ENCODE results near the gene PLOD3. TPM values are rescaled to one million over a fixed set of nuclear protein-coding genes. Genes with fewer than 3 reads are reported as not detected.

The PLOD3 gene
- total and polyA plus RNA-seq, 4 experiments from 2014 or later: 24.6 to 72.4 (median 47.2) TPM

GRCh38 chr7:101243646-101244374 is 26.4 kb upstream of the PLOD3 start:
- H3K4me3 Mint-ChIP-seq: peak overlapping the region; percentile 93 to 99 (median 97)
- ChIA-PET CTCF (ENCODE audit: partially characterized antibody) (interaction anchor here (0.9 to 5.8 kb wide), 27 partner anchors 9 to 354 kb away, joined by 3 to 105 read pairs (median 5); partner anchors contain the start of genes PLOD3, UFSP1 and ZNHIT1), POLR2A (ENCODE audit: partially characterized antibody) (interaction anchor here (0.7 to 4.0 kb wide), 17 partner anchors 9 to 815 kb away, joined by 3 to 102 read pairs (median 6); partner anchors contain the start of genes PLOD3, POP7, SRRT and TRIM56)
- DNase-seq: no peak
- H3K27ac Mint-ChIP-seq: peak overlapping the region; percentile 89 to 99 (median 97)
- H3K4me1 ChIP-seq (ENCODE audit: insufficient read depth, low read length): peaks cover 24% of the 10 kb centered on the region
- no peaks in the 10 kb centered on the region for H3K9me3 Mint-ChIP-seq
- H3K36me3 Mint-ChIP-seq: peaks cover 4 to 28% of the 10 kb centered on the region in 2 donors
- H3K36me3 ChIP-seq (ENCODE audit: insufficient read depth, low read length): peaks cover 19% of the 10 kb centered on the region
- H3K9me3 ChIP-seq (ENCODE audit: control insufficient read depth in 1 of 2, low read length in 2 of 2): no peaks in the 10 kb centered on the region
- intact Hi-C loops (cut with micrococcal nuclease): loop anchor here (1.0 to 2.0 kb wide), 6 partner anchors 8 to 355 kb away; partner anchors contain the start of genes IFT22, UFSP1 and ZNHIT1
- H3K27me3 ChIP-seq (ENCODE audit: insufficient read depth, low read length): no peaks in the 10 kb centered on the region
- H3K4me1 Mint-ChIP-seq: peaks cover 14 to 50% (median 24%) of the 10 kb centered on the region in 4 donors
- no peaks in the 10 kb centered on the region for H3K27me3 Mint-ChIP-seq
- peak overlapping the region; percentile 85 for H3K27ac ChIP-seq (ENCODE audit: low read depth, low read length)
- H3K4me3 ChIP-seq (ENCODE audit: low read length in 2 of 2): peak overlapping the region; percentile 95 to 100

GRCh38 chr7:101241443-101242349 is 24.3 kb upstream of the PLOD3 start:
- Histone ChIP-seq H3K9me3 (ENCODE audit: control insufficient read depth in 1 of 2, low read length in 2 of 2) (no peaks in the 10 kb centered on the region), H3K36me3 (ENCODE audit: insufficient read depth, low read length) (peaks cover 34% of the 10 kb centered on the region), H3K4me3 (ENCODE audit: low read length in 2 of 2) (no peak overlapping the region), H3K27me3 (ENCODE audit: insufficient read depth, low read length) (no peaks in the 10 kb centered on the region), H3K4me1 (ENCODE audit: insufficient read depth, low read length) (peaks cover 24% of the 10 kb centered on the region), H3K27ac (ENCODE audit: low read depth, low read length) (no peak overlapping the region)
- ChIA-PET POLR2A (ENCODE audit: partially characterized antibody) (interaction anchor here (0.7 to 2.4 kb wide), 3 partner anchors 24 to 978 kb away, joined by 4 to 9 read pairs (median 4); partner anchors contain the start of genes PLOD3 and ZNHIT1), CTCF (ENCODE audit: partially characterized antibody) (interaction anchor here (0.8 to 5.8 kb wide), 6 partner anchors 17 to 98 kb away, joined by 3 to 105 read pairs (median 6); partner anchors contain the start of genes PLOD3 and ZNHIT1)
- H3K4me1 Mint-ChIP-seq: peaks cover 10 to 41% (median 20%) of the 10 kb centered on the region in 4 donors
- H3K27me3 Mint-ChIP-seq: no peaks in the 10 kb centered on the region
- DNase-seq: no peak
- intact Hi-C loops (cut with micrococcal nuclease): no loop called here
- H3K27ac Mint-ChIP-seq: peak overlapping the region in 1 of 7 donors; percentile 35
- H3K36me3 Mint-ChIP-seq: peaks cover 4 to 25% of the 10 kb centered on the region in 2 donors
- no peak overlapping the region for H3K4me3 Mint-ChIP-seq
- no peaks in the 10 kb centered on the region for H3K9me3 Mint-ChIP-seq

- Histone ChIP-seq H3K4me3 (ENCODE audit: low read length in 2 of 2) (no peak overlapping the region), H3K9me3 (ENCODE audit: control insufficient read depth in 1 of 2, low read length in 2 of 2) (no peaks in the 10 kb centered on the region), H3K36me3 (ENCODE audit: insufficient read depth, low read length) (peaks cover 34% of the 10 kb centered on the region), H3K27ac (ENCODE audit: low read depth, low read length) (no peak overlapping the region), H3K4me1 (ENCODE audit: insufficient read depth, low read length) (peaks cover 24% of the 10 kb centered on the region), H3K27me3 (ENCODE audit: insufficient read depth, low read length) (no peaks in the 10 kb centered on the region)
- H3K4me3 Mint-ChIP-seq: no peak overlapping the region
- intact Hi-C loops (cut with micrococcal nuclease): no loop called here
- ChIA-PET POLR2A (ENCODE audit: partially characterized antibody) (interaction anchor here (2.4 kb wide), 1 partner anchor 23 kb away, joined by 9 read pairs; the partner anchor contains the start of genes PLOD3 and ZNHIT1), CTCF (ENCODE audit: partially characterized antibody) (interaction anchor here (0.8 to 5.8 kb wide), 4 partner anchors 23 to 63 kb away, joined by 3 to 105 read pairs (median 4); partner anchors contain the start of genes PLOD3 and ZNHIT1)
- peaks cover 4 to 29% of the 10 kb centered on the region in 2 donors for H3K36me3 Mint-ChIP-seq
- H3K27me3 Mint-ChIP-seq: no peaks in the 10 kb centered on the region
- H3K27ac Mint-ChIP-seq: peak overlapping the region in 1 of 7 donors; percentile 19
- no peak for DNase-seq
- H3K4me1 Mint-ChIP-seq: peaks cover 10 to 41% (median 20%) of the 10 kb centered on the region in 4 donors
- no peaks in the 10 kb centered on the region for H3K9me3 Mint-ChIP-seq
These were observed 23.6 kb upstream of the PLOD3 start for GRCh38 chr7:101241015-101241363.

- Histone ChIP-seq H3K4me3 (ENCODE audit: low read length in 2 of 2) (no peak overlapping the region), H3K27me3 (ENCODE audit: insufficient read depth, low read length) (no peaks in the 10 kb centered on the region), H3K4me1 (ENCODE audit: insufficient read depth, low read length) (peaks cover 20% of the 10 kb centered on the region), H3K36me3 (ENCODE audit: insufficient read depth, low read length) (peaks cover 34% of the 10 kb centered on the region), H3K27ac (ENCODE audit: low read depth, low read length) (no peak overlapping the region), H3K9me3 (ENCODE audit: control insufficient read depth in 1 of 2, low read length in 2 of 2) (no peaks in the 10 kb centered on the region)
- H3K36me3 Mint-ChIP-seq: peaks cover 4 to 28% of the 10 kb centered on the region in 2 donors
- POLR2A ChIA-PET (ENCODE audit: partially characterized antibody): interaction anchor here (2.4 kb wide), 1 partner anchor 23 kb away, joined by 9 read pairs; the partner anchor contains the start of genes PLOD3 and ZNHIT1
- CTCF ChIA-PET (ENCODE audit: partially characterized antibody): interaction anchor here (1.2 kb wide), 1 partner anchor 63 kb away, joined by 4 read pairs; no protein-coding TSS in a partner anchor
- no peak overlapping the region for H3K4me3 Mint-ChIP-seq
- peaks cover 8 to 36% (median 16%) of the 10 kb centered on the region in 4 donors for H3K4me1 Mint-ChIP-seq
- intact Hi-C loops (cut with micrococcal nuclease): no loop called here
- no peak for DNase-seq
- no peaks in the 10 kb centered on the region for H3K9me3 Mint-ChIP-seq
- no peaks in the 10 kb centered on the region for H3K27me3 Mint-ChIP-seq
- peak overlapping the region in 2 of 7 donors; percentile 19 to 35 for H3K27ac Mint-ChIP-seq
These were observed 23.0 kb upstream of the PLOD3 start for GRCh38 chr7:101240226-101241014.

- Histone ChIP-seq H3K9me3 (ENCODE audit: control insufficient read depth in 1 of 2, low read length in 2 of 2) (no peaks in the 10 kb centered on the region), H3K27me3 (ENCODE audit: insufficient read depth, low read length) (no peaks in the 10 kb centered on the region), H3K4me3 (ENCODE audit: low read length in 2 of 2) (no peak overlapping the region), H3K36me3 (ENCODE audit: insufficient read depth, low read length) (peaks cover 34% of the 10 kb centered on the region), H3K27ac (ENCODE audit: low read depth, low read length) (no peak overlapping the region), H3K4me1 (ENCODE audit: insufficient read depth, low read length) (peaks cover 15% of the 10 kb centered on the region)
- Mint-ChIP-seq H3K9me3 (no peaks in the 10 kb centered on the region), H3K4me3 (no peak overlapping the region), H3K27me3 (no peaks in the 10 kb centered on the region), H3K4me1 (peaks cover 7 to 30% (median 11%) of the 10 kb centered on the region in 4 donors), H3K27ac (peak overlapping the region in 1 of 7 donors; percentile 35), H3K36me3 (peaks cover 4 to 25% of the 10 kb centered on the region in 2 donors)
- DNase-seq: no peak
- intact Hi-C loops (cut with micrococcal nuclease): no loop called here
- CTCF ChIA-PET (ENCODE audit: partially characterized antibody): no interaction called here
- POLR2A ChIA-PET (ENCODE audit: partially characterized antibody): no interaction called here
These were observed 22.5 kb upstream of the PLOD3 start for GRCh38 chr7:101239951-101240220.

- H3K4me3 ChIP-seq (ENCODE audit: low read length in 2 of 2): no peak overlapping the region
- Mint-ChIP-seq H3K27ac (no peak overlapping the region), H3K27me3 (no peaks in the 10 kb centered on the region), H3K4me3 (no peak overlapping the region), H3K4me1 (peaks cover 7 to 25% (median 9%) of the 10 kb centered on the region in 4 donors), H3K36me3 (peaks cover 4 to 19% of the 10 kb centered on the region in 2 donors), H3K9me3 (no peaks in the 10 kb centered on the region)
- H3K4me1 ChIP-seq (ENCODE audit: insufficient read depth, low read length): peaks cover 15% of the 10 kb centered on the region
- no peak for DNase-seq
- H3K27me3 ChIP-seq (ENCODE audit: insufficient read depth, low read length): no peaks in the 10 kb centered on the region
- POLR2A ChIA-PET (ENCODE audit: partially characterized antibody): interaction anchor here (0.7 kb wide), 1 partner anchor 19 kb away, joined by 3 read pairs; no protein-coding TSS in a partner anchor
- no peak overlapping the region for H3K27ac ChIP-seq (ENCODE audit: low read depth, low read length)
- CTCF ChIA-PET (ENCODE audit: partially characterized antibody): no interaction called here
- peaks cover 34% of the 10 kb centered on the region for H3K36me3 ChIP-seq (ENCODE audit: insufficient read depth, low read length)
- H3K9me3 ChIP-seq (ENCODE audit: control insufficient read depth in 1 of 2, low read length in 2 of 2): no peaks in the 10 kb centered on the region
- intact Hi-C loops (cut with micrococcal nuclease): no loop called here
These were observed 22.0 kb upstream of the PLOD3 start for GRCh38 chr7:101239191-101239950.
